Keratinocyte (primary cell): ENCODE results near the gene MAP3K2. TPM values are rescaled to one million over a fixed set of nuclear protein-coding genes. Genes with fewer than 3 reads are reported as not detected.

Source experiments
- DNase-seq: peaks from one replicate; pipeline ENCODE4 v3.0.0-alpha.2; 2011; ENCODE audit warnings: low read depth, missing footprints, low spot score
- FAIRE-seq: peaks from 2 replicates; lab custom pipeline; 2011; peaks lifted over from hg19 to GRCh38; lab: Jason Lieb, UNC
- H2AFZ ChIP-seq: 2 replicates; pipeline ENCODE4 v1.6.0; 2012; ENCODE audit warnings: low read length, control low read depth, inconsistent platforms; ENCODE audit not compliant: control insufficient read depth
- H3K27ac ChIP-seq: 2 replicates; pipeline ENCODE4 v1.5.1; 2011; ENCODE audit warnings: low read length; ENCODE audit not compliant: control insufficient read depth, insufficient read depth
- H3K27me3 ChIP-seq: 3 replicates; pipeline ENCODE4 v1.6.0; 2011; ENCODE audit warnings: low read length; ENCODE audit not compliant: control insufficient read depth, insufficient read depth; ENCODE audit errors: extremely low read depth
- H3K36me3 ChIP-seq, 2 experiments: 2 replicates in 1 of 2; 3 replicates in 1 of 2; pipeline ENCODE4 v1.5.1; 2011; ENCODE audit warnings: low read length in 2 of 2, mild to moderate bottlenecking in 1 of 2; ENCODE audit not compliant: control insufficient read depth in 2 of 2, insufficient read depth in 2 of 2; ENCODE audit errors: extremely low read depth in 1 of 2
- H3K4me1 ChIP-seq: 3 replicates; pipeline ENCODE4 v1.5.1; 2011; ENCODE audit warnings: low read length; ENCODE audit not compliant: control insufficient read depth, insufficient read depth; ENCODE audit errors: extremely low read depth
- H3K4me2 ChIP-seq: 3 replicates; pipeline ENCODE4 v1.6.0; 2011; ENCODE audit warnings: low read depth, low read length; ENCODE audit not compliant: control insufficient read depth, insufficient read depth; ENCODE audit errors: extremely low read depth
- H3K4me3 ChIP-seq, 3 experiments: fragments of 200-600 bp in 1 of 3; sonication (generic) in 1 of 3; 2 replicates in 2 of 3; 3 replicates in 1 of 3; pipeline ENCODE4 v1.5.1; 2011 to 2016; ENCODE audit warnings: low read length in 3 of 3, mild to moderate bottlenecking in 3 of 3, control low read depth in 2 of 3, inconsistent platforms in 1 of 3, low read depth in 1 of 3, mixed read lengths in 1 of 3, mixed run types in 1 of 3, moderate library complexity in 1 of 3; ENCODE audit not compliant: control insufficient read depth in 2 of 3, insufficient read depth in 2 of 3; ENCODE audit errors: extremely low read depth in 1 of 3
- H3K79me2 ChIP-seq: 2 replicates; pipeline ENCODE4 v1.6.0; 2012; ENCODE audit warnings: low read length; ENCODE audit not compliant: control insufficient read depth, insufficient read depth
- H3K9ac ChIP-seq: 3 replicates; pipeline ENCODE4 v1.6.0; 2011; ENCODE audit warnings: low read length; ENCODE audit not compliant: control insufficient read depth, insufficient read depth; ENCODE audit errors: extremely low read depth
- H3K9me1 ChIP-seq: 3 replicates; pipeline ENCODE4 v1.6.0; 2011; ENCODE audit warnings: low read length; ENCODE audit not compliant: control insufficient read depth, insufficient read depth; ENCODE audit errors: extremely low read depth
- H3K9me3 ChIP-seq: 2 replicates; pipeline ENCODE4 v1.5.1; 2012; ENCODE audit warnings: low read depth, low read length; ENCODE audit not compliant: control insufficient read depth
- H4K20me1 ChIP-seq: 3 replicates; pipeline ENCODE4 v1.6.0; 2011; ENCODE audit warnings: low read length; ENCODE audit not compliant: control insufficient read depth, insufficient read depth; ENCODE audit errors: extremely low read depth
- EZH2 ChIP-seq: IDR thresholded peaks from one replicate; pipeline ENCODE4 v1.6.1; 2012; ENCODE audit warnings: inconsistent platforms, mild to moderate bottlenecking, low read length, moderate library complexity
- dilution Hi-C: fragments of 300-500 bp; cut with MboI; formaldehyde crosslinking; loops from one replicate; pipeline ENCODE4 v1.7.0; 2020; ENCODE audit warnings: low sequenced_read_pairs; ENCODE audit not compliant: extremely low pct_ligation_motif_present
- polyA plus RNA-seq, 5 experiments: library from polyadenylated mRNA; depleted of rRNA in 3 of 5; stranded (reverse) in 3 of 5; stranded (forward) in 1 of 5; unstranded in 1 of 5; fragments of >200 nt; gene quantifications; 1 replicate in 1 of 5; 2 replicates in 3 of 5; 3 replicates in 1 of 5; pipeline versions ENCODE4 v1.2.1 to v1.2.3, GENCODE V29; 2011 to 2012; ENCODE audit warnings: missing spikeins in 2 of 5, low read depth in 1 of 5, low replicate concordance in 1 of 5
- TF ChIP-seq, protein P1 (sequence below), 3 experiments: IDR thresholded peaks in 1 of 3; conservative IDR thresholded peaks in 1 of 3; optimal IDR thresholded peaks in 1 of 3; 2 replicates in 2 of 3; 3 replicates in 1 of 3; pipeline versions ENCODE3 to v1.5.1; 2011; ENCODE audit warnings: low read length in 3 of 3, mild to moderate bottlenecking in 3 of 3, moderate library complexity in 2 of 3, control low read depth in 1 of 3, inconsistent platforms in 1 of 3; ENCODE audit not compliant: insufficient read depth in 2 of 3; ENCODE audit errors: extremely low read depth in 1 of 3

MAP3K2 gene
- polyA plus RNA-seq, 1 donor (not counting 4 experiments of a cell fraction or from before 2014, with no cell fraction given): 11.9 TPM

DNA sequence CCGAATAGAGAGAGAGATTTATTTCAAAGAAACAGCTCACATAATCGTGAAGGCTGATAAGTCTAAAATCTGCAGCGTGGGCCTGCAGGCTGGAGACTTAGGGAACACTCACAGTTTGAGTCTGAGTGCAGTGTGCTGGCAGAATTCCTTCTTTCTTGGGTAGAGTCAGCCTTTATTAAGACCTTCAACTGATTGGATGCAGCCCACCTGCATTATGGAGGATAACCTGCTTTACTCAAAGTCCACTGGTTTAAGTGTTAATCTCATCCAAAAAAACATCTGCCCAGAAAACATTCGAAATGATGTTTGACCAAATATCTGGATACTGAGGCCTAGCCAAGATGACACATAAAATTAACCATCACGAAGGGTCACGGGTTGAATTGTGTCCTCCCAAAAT, 46.7 kb upstream of the MAP3K2 start:
- no peak overlapping the region for H3K9ac ChIP-seq
- no peak overlapping the region for H3K4me2 ChIP-seq
- H3K9me3 ChIP-seq: no peaks in the 10 kb centered on the region
- no peak overlapping the region for H2AFZ ChIP-seq
- DNase-seq (no peak), FAIRE-seq (no peak)
- H3K27ac ChIP-seq: no peak overlapping the region
- no peak for TF ChIP-seq EZH2
- TF ChIP-seq, protein P1, sequence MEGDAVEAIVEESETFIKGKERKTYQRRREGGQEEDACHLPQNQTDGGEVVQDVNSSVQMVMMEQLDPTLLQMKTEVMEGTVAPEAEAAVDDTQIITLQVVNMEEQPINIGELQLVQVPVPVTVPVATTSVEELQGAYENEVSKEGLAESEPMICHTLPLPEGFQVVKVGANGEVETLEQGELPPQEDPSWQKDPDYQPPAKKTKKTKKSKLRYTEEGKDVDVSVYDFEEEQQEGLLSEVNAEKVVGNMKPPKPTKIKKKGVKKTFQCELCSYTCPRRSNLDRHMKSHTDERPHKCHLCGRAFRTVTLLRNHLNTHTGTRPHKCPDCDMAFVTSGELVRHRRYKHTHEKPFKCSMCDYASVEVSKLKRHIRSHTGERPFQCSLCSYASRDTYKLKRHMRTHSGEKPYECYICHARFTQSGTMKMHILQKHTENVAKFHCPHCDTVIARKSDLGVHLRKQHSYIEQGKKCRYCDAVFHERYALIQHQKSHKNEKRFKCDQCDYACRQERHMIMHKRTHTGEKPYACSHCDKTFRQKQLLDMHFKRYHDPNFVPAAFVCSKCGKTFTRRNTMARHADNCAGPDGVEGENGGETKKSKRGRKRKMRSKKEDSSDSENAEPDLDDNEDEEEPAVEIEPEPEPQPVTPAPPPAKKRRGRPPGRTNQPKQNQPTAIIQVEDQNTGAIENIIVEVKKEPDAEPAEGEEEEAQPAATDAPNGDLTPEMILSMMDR (optimal IDR thresholded peaks at IDR 0.05 in 1 of 3, IDR thresholded peaks at IDR 0.05 in 1 of 3, conservative IDR thresholded peaks at IDR 0.05 in 1 of 3; ENCODE audit: extremely low read depth in 1 of 3, insufficient read depth in 2 of 3, low read length in 3 of 3): no peak
- no peaks in the 10 kb centered on the region for H3K9me1 ChIP-seq
- H4K20me1 ChIP-seq: no peaks in the 10 kb centered on the region
- H3K79me2 ChIP-seq: no peaks in the 10 kb centered on the region
- no peaks in the 10 kb centered on the region for H3K27me3 ChIP-seq
- H3K4me3 ChIP-seq: no peak overlapping the region
- H3K4me1 ChIP-seq: no peaks in the 10 kb centered on the region
- dilution Hi-C loops: no loop called here
- H3K36me3 ChIP-seq: no peaks in the 10 kb centered on the region

DNA sequence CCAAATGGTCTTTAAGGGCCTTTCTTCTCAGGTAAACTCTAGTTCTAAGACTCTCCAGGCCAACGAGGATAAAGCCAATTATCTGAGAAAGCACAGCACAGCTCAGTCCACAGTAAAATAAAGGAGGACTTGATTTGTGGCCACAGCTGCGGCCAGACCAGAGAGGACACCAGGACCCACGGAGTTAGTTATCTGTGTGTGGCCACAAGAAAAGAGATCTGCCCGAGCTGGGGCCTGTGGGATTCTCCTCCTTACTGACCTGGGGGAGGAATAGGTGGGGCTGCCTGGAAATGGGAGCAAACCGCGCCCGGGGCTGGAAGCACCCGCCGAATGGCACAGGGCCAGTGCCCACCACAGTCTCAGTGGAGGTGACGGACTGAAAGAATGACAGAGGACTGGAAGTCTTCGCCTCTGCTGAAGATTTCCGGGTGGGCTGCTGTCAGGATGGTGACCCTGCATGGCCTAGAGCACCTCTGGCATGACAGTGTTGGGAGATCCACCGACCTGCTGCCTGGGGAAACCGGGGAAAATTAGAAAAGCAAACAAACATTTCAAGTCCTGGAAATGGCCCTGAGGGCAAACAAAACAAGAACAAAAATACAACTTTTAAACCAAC, 43.7 kb upstream of the MAP3K2 start:
- Histone ChIP-seq H3K27me3 (no peaks in the 10 kb centered on the region), H4K20me1 (no peaks in the 10 kb centered on the region), H3K36me3 (no peaks in the 10 kb centered on the region), H3K9ac (no peak overlapping the region), H3K9me3 (no peaks in the 10 kb centered on the region), H3K79me2 (no peaks in the 10 kb centered on the region), H3K27ac (no peak overlapping the region), H3K9me1 (no peaks in the 10 kb centered on the region), H2AFZ (no peak overlapping the region), H3K4me1 (no peaks in the 10 kb centered on the region), H3K4me3 (no peak overlapping the region), H3K4me2 (no peak overlapping the region)
- dilution Hi-C loops: no loop called here
- FAIRE-seq (no peak), DNase-seq (no peak)
- TF ChIP-seq, protein P1 (optimal IDR thresholded peaks at IDR 0.05 in 1 of 3, IDR thresholded peaks at IDR 0.05 in 1 of 3, conservative IDR thresholded peaks at IDR 0.05 in 1 of 3; ENCODE audit: extremely low read depth in 1 of 3, insufficient read depth in 2 of 3, low read length in 3 of 3): no peak
- no peak for TF ChIP-seq EZH2
